Endometrial microvascular endothelial cells (primary cell): Measurements from ENCODE around the gene RIN3. TPM values are rescaled to one million over a fixed set of nuclear protein-coding genes. Genes with fewer than 3 reads are reported as not detected.
"Not testable (repeated sequence)": the region's sequence is repeated elsewhere in the genome, so short reads cannot be mapped to it uniquely, and the experiment has no call there.

Experiments used
- in situ Hi-C: cut with HindIII; loops from 2 replicates; pipeline ENCODE4 v1.10.0; 2017; ENCODE audit warnings: low sequenced_read_pairs, low pct_unique_long_range_greater_than_20kb; ENCODE audit errors: inconsistent ontology term
- total RNA-seq: library from RNA; depleted of rRNA; stranded (reverse); fragments of >200 nt; gene quantifications from one replicate; pipeline ENCODE4 v1.2.3, GENCODE V29; 2015; ENCODE audit errors: inconsistent ontology term

RIN3 gene
- total RNA-seq, 1 donor from 2014 or later: 2.0 TPM

- in situ Hi-C loops: no loop called here
Observed at GRCh38 chr14:92704036-92704804, 190.6 kb downstream of the RIN3 start.

DNA sequence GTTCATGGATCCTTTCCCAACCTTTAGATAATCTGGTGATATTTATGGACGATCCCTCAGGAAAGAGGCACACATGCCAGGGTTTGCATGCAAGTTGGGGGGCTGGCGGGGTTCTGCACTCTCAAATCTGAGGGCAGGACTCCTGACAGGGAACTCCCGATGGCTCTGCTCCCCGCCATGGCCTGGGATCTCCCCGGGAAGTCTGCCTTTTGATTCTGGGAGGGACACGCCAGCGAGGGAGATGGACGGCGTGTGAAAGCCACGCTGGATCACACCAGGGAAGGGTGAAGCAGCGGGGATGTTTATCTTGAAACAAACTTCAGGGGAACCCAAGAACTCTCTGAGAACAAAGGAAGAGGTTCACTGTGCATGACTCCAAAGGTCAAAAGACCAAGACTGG lies 191.2 kb downstream of the RIN3 start:
- in situ Hi-C loops: no loop called here

DNA sequence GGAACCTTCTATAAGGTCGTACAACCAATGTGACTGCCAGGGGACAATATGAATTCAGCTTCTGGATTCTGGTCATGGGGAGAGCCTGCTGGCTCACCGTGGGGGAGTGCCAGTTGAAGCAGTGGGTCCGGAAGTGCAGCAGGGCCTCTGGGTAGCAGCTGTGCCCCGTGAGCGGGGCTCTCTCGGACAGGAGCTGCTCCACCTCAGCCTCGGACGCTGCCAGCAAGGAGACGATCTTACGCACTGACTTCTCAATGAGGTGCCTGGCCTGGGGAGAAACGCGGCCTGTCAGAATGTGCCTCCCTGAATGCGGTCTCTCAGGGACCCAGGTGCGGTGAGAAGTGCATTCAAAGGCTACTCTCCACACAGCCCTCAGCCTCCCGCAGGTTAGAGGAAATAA lies 192.8 kb downstream of the RIN3 start:
- in situ Hi-C loops: no loop called here

GRCh38 chr14:92709340-92710000 lies 195.9 kb downstream of the RIN3 start:
- in situ Hi-C loops: no loop called here

DNA sequence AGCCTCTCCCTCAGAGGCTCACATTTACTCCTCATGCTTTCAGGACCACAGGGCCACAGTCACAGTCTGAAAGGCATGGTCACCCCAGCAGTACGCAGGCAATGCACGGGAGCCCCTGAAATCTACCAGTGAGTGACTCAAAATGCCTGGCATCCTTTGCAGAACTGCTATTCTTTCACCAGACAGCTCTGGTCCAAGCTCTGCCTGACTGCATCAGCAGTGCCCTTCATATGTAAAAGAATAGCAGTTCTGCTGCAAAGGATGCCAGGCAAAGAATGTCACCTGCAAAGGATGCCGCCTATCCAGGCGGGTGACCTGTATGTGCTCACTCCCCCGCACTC lies 196.4 kb downstream of the RIN3 start:
- in situ Hi-C loops: no loop called here

DNA sequence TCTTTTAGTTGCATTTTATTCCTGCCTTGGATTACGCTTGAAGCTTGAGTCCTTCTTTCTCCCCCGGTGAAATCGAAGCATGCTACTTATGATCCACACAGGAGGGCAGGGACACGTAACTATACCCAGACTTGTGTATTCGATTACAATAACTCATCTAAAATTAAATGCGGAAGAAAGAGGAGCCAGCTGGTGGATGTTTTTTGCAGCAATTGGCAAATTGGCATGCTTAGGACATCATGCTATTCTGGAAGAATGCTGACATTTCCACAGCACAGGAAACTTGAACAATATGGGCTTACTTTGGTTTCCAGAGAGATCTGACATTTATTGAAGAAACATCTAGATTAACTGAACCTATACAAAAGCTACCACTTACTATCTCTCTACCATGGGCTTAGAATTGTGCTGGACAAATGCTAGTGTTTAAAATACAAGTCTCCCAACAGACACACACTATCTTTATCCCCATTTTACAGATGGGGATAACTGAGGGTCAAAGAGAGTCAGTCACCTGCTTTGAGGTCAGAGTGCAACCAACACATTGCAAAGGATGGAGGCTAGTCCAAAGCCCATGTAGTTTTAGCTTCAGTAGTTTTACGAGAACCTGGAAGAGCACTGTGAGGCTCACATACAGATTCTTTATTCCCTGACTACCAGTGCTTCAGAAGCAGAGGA lies 198.5 kb downstream of the RIN3 start:
- in situ Hi-C loops: no loop called here

DNA sequence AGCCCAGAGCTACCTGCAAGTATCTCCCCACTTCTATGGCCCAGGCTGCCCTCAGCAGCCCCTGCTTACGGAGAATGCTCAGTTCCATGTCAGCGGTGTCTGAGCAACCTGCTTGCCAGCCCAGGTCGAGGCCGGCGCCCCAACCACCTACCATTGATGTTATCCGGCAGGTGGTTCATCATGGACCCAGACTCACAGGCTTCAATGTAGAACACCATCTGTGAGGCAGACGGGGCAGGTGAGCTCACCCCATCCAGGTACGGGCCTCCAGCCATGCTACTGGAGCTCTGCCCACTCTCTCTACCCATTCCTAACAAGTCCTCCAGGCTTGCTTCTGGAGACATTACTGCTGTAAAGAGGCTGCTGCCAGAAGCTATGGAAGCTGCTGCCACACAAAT lies 199.1 kb downstream of the RIN3 start:
- in situ Hi-C loops: no loop called here

DNA sequence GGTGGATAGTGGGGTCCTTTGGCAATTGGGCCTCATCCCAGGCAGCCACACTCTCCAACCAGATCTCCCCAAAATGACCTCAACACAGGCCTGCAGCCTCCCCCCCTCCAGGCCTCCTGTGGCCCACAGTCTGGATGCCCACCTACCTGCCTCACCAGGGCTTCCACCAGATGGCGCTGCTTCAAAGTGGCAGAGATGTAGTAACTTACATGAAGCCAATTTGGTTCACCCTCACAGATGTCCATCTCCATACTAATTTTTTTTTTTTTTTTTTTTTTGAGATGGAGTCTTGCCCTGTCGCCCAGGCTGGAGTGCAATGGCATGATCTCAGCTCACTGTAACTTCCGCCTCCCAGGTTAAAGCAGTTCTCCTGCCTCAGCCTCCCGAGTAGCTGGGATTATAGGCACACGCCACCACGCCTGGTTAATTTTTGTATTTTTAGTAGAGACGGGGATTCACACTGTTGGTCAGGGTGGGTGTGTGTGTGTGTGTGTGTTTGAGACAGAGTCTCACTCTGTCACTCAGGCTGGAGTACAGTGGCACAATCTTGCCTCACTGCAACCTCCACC lies 201.2 kb downstream of the RIN3 start:
- in situ Hi-C loops: not testable (repeated sequence)

DNA sequence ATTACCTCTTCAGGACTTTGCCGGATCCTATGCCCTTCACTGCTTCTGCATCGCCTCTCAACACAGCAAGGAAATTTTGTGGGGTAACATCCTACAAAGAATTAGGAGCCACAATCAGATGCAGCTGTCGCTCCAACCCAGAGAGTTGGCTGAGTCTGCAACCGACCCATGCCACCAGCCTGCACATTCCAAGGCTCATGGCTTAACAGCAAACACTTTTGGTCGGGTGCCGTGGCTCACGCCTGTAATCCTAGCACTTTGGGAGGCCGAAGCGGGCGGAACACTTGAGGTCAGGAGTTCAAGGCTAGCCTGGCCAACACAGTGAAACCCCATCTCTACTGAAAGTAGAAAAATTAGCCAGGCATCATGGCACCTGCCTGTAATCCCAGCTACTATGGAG lies 202.6 kb downstream of the RIN3 start:
- in situ Hi-C loops: no loop called here

DNA sequence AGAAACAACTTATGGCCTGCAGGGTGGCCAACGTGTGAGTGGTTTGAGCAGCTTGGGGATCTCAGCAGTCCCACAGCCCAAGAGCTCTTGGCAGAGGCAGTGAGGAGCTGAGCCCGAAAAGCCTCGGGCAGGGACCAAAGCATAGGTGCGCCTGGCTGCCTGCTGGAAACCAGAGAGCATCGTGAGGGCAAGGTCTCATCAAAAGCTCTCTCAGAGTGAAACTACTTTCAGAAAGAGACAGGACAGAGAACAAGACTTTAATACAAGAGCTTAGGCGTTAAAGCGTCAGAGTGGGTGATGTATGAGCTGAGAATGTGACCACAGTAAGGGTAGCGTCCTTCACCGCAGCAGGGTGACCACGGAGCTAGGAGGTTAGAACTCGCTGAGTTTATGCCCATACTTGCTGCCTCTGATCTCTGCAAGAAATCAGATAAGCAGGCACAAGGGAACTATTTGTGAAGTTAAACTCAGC lies 204.0 kb downstream of the RIN3 start:
- in situ Hi-C loops: no loop called here

DNA sequence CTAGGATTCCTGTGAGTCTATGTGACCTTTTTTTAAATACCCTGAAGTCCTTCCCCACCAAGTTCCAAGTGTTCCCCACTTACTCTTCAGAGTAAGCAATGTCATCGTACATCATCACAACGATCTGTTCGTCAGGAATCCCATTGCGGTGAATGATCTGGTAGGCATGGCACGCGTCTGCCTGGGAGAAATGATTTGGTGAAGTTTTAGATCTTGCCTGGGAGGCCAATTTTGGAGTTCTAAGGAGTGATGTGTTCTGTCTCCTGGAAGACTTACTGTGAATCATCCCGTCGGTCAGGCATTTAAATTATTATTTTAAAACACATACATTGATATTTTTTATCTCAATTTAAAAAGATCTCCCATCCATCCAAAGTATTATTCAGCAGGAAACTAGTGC lies 205.1 kb downstream of the RIN3 start:
- in situ Hi-C loops: no loop called here

- in situ Hi-C loops: no loop called here
Observed at GRCh38 chr14:92719421-92719820, 205.8 kb downstream of the RIN3 start.

DNA sequence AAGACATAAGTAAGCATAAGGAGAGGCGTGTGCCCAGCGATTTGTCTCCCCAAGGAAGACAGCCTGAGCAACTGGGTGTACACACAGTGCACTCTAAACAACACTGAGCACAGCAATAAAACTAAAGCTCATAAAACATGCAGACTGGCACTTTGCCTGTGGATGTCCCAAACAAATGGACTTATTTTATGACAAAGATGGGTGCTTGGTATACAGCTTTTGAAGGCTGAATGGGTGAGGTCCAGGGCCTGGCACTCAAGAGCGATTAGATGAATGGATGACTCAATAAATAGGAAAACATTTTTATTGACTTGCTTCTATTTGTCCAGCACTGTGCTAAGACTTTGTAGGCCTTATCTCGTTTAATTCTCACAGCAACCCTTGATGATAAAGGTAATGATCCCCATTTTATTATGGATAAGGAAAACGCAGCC lies 206.3 kb downstream of the RIN3 start:
- in situ Hi-C loops: no loop called here

GRCh38 chr14:92724516-92725340 lies 211.1 kb downstream of the RIN3 start:
- in situ Hi-C loops: no loop called here

- in situ Hi-C loops: no loop called here
Observed at GRCh38 chr14:92726135-92726932, 212.8 kb downstream of the RIN3 start.

- in situ Hi-C loops: no loop called here
Observed at GRCh38 chr14:92726933-92727262, 213.3 kb downstream of the RIN3 start.

- in situ Hi-C loops: no loop called here
Observed at GRCh38 chr14:92728759-92729364, 215.3 kb downstream of the RIN3 start.
